ENCODE data around the gene ERV3-1. TPM values are rescaled to one million over a fixed set of nuclear protein-coding genes. Genes with fewer than 3 reads are reported as not detected.

Gene ERV3-1
- total RNA-seq, 1 donor from 2014 or later: 32.0 TPM

Other genes with a start within 250 kb of the ERV3-1 start
- 6.6 TPM for gene ZNF138, start 212.3 kb downstream of the ERV3-1 start, total RNA-seq
- 8.4 TPM for gene ZNF273, start 103.4 kb downstream of the ERV3-1 start, total RNA-seq
- 22.0 TPM for gene ZNF117, start 15.7 kb downstream of the ERV3-1 start, total RNA-seq